ENCODE measurements around the gene TNFSF13. TPM values are rescaled to one million over a fixed set of nuclear protein-coding genes. Genes with fewer than 3 reads are reported as not detected.

TNFSF13 gene
- total RNA-seq, 2 donors from 2014 or later: 2.9 to 3.1 TPM

GRCh38 chr17:7538891-7539545 is 19.5 kb upstream of the TNFSF13 start:
- Mint-ChIP-seq H3K27ac (no peak overlapping the region), H3K27me3 (no peaks in the 10 kb centered on the region), H3K4me1 (peaks cover 7% of the 10 kb centered on the region), H3K4me3 (no peak overlapping the region), H3K36me3 (ENCODE audit: low read depth) (no peaks in the 10 kb centered on the region)
- DNase-seq (no peak), ATAC-seq (no peak)
- no peaks in the 10 kb centered on the region for H3K9me3 ChIP-seq (ENCODE audit: control insufficient read depth, low read length, poor library complexity, severe bottlenecking)

DNA sequence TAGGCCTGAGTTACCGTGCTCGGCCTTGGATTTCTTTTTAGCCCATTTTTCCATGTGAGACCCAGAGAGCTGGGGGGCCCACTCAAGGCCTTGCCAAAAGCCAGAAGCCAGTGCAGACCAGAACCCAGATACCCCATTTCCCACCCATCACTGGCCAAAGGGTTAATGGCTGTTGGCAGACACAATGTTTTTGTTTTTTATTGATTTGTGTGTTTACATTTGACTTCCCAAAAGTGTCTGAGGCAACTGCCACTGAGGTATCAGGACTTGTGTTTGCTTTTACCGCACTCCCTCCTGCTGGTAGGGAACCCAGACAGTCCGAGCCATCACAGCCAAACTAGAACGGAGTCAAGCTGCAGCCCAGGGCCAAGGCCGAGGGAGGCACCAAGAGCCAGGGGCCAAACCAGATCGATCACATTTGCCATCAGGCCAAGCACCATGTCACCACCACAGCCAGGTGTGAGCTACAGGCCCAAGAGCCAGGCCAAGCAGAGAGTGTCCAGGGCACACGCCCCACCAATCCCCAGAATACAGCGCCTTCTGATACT is 17.4 kb upstream of the TNFSF13 start:
- no peaks in the 10 kb centered on the region for H3K9me3 ChIP-seq (ENCODE audit: control insufficient read depth, low read length, poor library complexity, severe bottlenecking)
- Mint-ChIP-seq H3K27me3 (no peaks in the 10 kb centered on the region), H3K4me1 (peaks cover 7% of the 10 kb centered on the region), H3K4me3 (no peak overlapping the region), H3K27ac (no peak overlapping the region), H3K36me3 (ENCODE audit: low read depth) (no peaks in the 10 kb centered on the region)
- DNase-seq (no peak), ATAC-seq (no peak)

DNA sequence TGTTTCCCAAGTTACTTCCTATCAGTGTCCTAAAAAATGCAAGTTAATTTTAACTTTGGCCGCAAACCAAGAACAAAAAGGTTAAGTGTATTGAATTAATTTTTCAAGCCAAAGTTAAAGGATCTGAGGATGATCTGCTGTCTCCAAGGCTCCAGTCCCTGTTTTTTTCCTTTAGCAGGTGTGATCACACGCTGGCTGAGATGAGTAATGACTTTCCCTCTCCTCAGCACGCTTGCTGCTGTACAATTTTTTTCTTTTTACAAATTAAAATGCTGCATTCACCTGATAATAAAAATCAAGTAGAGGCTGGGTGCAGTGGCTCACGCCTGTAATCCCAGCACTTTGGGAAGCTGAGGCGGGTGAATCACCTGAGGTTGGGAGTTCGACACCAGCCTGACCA is 13.6 kb upstream of the TNFSF13 start:
- DNase-seq: no peak
- no peak for ATAC-seq
- no peaks in the 10 kb centered on the region for H3K27me3 Mint-ChIP-seq
- no peaks in the 10 kb centered on the region for H3K9me3 ChIP-seq (ENCODE audit: control insufficient read depth, low read length, poor library complexity, severe bottlenecking)
- H3K36me3 Mint-ChIP-seq (ENCODE audit: low read depth): peaks cover 2% of the 10 kb centered on the region
- no peak overlapping the region for H3K4me3 Mint-ChIP-seq
- no peak overlapping the region for H3K27ac Mint-ChIP-seq
- H3K4me1 Mint-ChIP-seq: peaks cover 24% of the 10 kb centered on the region

- H3K4me1 Mint-ChIP-seq: peaks cover 51% of the 10 kb centered on the region
These were observed 9.8 kb upstream of the TNFSF13 start, which contains the start of gene TNFSF12 for GRCh38 chr17:7548585-7549400. TSS of gene TNFSF12 (plus strand) at chr17:7549058. CDS start at chr17:7549154, 96 bp downstream.

GRCh38 chr17:7549401-7550055 is 9.0 kb upstream of the TNFSF13 start:
- no peaks in the 10 kb centered on the region for H3K9me3 ChIP-seq (ENCODE audit: control insufficient read depth, low read length, poor library complexity, severe bottlenecking)
- H3K27me3 Mint-ChIP-seq: no peaks in the 10 kb centered on the region
- peaks cover 7% of the 10 kb centered on the region for H3K36me3 Mint-ChIP-seq (ENCODE audit: low read depth)
- H3K4me1 Mint-ChIP-seq: peaks cover 55% of the 10 kb centered on the region
- H3K27ac Mint-ChIP-seq: peak overlapping the region; percentile 94
- ATAC-seq (peak; percentile 62), DNase-seq (peak in 2 of 3 donors; percentile 22 to 23)
- H3K4me3 Mint-ChIP-seq: peak overlapping the region; percentile 98

More at GRCh38 chr17:7548585-7549400, 9.8 kb upstream of the TNFSF13 start, which contains the start of gene TNFSF12:
- H3K9me3 ChIP-seq (ENCODE audit: control insufficient read depth, low read length, poor library complexity, severe bottlenecking): no peaks in the 10 kb centered on the region
- DNase-seq: peak in 2 of 3 donors; percentile 45 to 50
- Mint-ChIP-seq H3K27me3 (no peaks in the 10 kb centered on the region), H3K36me3 (ENCODE audit: low read depth) (peaks cover 7% of the 10 kb centered on the region), H3K4me3 (peak within 1 kb of the TSS; percentile 98), H3K27ac (peak within 1 kb of the TSS; percentile 94)
- peak; percentile 51 for ATAC-seq

- Mint-ChIP-seq H3K27me3 (no peaks in the 10 kb centered on the region), H3K4me3 (no peak overlapping the region), H3K36me3 (ENCODE audit: low read depth) (peaks cover 7% of the 10 kb centered on the region), H3K4me1 (peaks cover 60% of the 10 kb centered on the region), H3K27ac (peak overlapping the region; percentile 94)
- DNase-seq (no peak), ATAC-seq (no peak)
- no peaks in the 10 kb centered on the region for H3K9me3 ChIP-seq (ENCODE audit: control insufficient read depth, low read length, poor library complexity, severe bottlenecking)
These were observed 8.2 kb upstream of the TNFSF13 start for GRCh38 chr17:7550344-7550743.

GRCh38 chr17:7551396-7551795 is 7.2 kb upstream of the TNFSF13 start:
- peaks cover 7% of the 10 kb centered on the region for H3K36me3 Mint-ChIP-seq (ENCODE audit: low read depth)
- no peaks in the 10 kb centered on the region for H3K9me3 ChIP-seq (ENCODE audit: control insufficient read depth, low read length, poor library complexity, severe bottlenecking)
- H3K27me3 Mint-ChIP-seq: no peaks in the 10 kb centered on the region
- peak overlapping the region; percentile 94 for H3K27ac Mint-ChIP-seq
- peaks cover 64% of the 10 kb centered on the region for H3K4me1 Mint-ChIP-seq
- no peak for ATAC-seq
- no peak for DNase-seq
- H3K4me3 Mint-ChIP-seq: peak overlapping the region; percentile 83

- no peaks in the 10 kb centered on the region for H3K9me3 ChIP-seq (ENCODE audit: control insufficient read depth, low read length, poor library complexity, severe bottlenecking)
- Mint-ChIP-seq H3K27me3 (no peaks in the 10 kb centered on the region), H3K27ac (peak overlapping the region; percentile 94), H3K4me1 (peaks cover 64% of the 10 kb centered on the region), H3K36me3 (ENCODE audit: low read depth) (peaks cover 7% of the 10 kb centered on the region), H3K4me3 (peak overlapping the region; percentile 93)
- DNase-seq (peak in 1 of 3 donors; percentile 27), ATAC-seq (peak; percentile 73)
These were observed 5.9 kb upstream of the TNFSF13 start for GRCh38 chr17:7552621-7553051.

DNA sequence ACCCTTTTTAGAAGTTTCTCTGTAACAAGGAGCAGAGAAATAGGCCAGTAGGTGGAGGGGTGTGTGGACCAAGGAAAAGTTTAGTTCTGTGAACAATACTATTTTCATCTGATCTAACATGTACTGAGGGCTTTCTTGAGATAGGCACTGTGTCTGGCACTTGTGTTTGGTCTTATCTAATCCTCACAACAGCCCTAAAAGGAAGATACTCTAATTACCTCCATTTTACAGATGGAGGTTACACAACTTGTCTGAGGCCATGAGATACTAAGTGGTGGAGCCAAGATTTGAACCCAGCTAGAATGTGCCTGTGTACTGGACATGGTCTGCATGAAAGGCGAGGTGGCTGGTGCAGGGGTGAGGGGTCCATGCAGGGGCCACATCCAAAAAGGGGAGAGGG is 5.2 kb upstream of the TNFSF13 start:
- peak overlapping the region; percentile 93 for H3K4me3 Mint-ChIP-seq
- no peaks in the 10 kb centered on the region for H3K9me3 ChIP-seq (ENCODE audit: control insufficient read depth, low read length, poor library complexity, severe bottlenecking)
- no peaks in the 10 kb centered on the region for H3K27me3 Mint-ChIP-seq
- H3K4me1 Mint-ChIP-seq: peaks cover 60% of the 10 kb centered on the region
- no peak for ATAC-seq
- H3K27ac Mint-ChIP-seq: peak overlapping the region; percentile 94
- peaks cover 7% of the 10 kb centered on the region for H3K36me3 Mint-ChIP-seq (ENCODE audit: low read depth)
- DNase-seq: no peak

DNA sequence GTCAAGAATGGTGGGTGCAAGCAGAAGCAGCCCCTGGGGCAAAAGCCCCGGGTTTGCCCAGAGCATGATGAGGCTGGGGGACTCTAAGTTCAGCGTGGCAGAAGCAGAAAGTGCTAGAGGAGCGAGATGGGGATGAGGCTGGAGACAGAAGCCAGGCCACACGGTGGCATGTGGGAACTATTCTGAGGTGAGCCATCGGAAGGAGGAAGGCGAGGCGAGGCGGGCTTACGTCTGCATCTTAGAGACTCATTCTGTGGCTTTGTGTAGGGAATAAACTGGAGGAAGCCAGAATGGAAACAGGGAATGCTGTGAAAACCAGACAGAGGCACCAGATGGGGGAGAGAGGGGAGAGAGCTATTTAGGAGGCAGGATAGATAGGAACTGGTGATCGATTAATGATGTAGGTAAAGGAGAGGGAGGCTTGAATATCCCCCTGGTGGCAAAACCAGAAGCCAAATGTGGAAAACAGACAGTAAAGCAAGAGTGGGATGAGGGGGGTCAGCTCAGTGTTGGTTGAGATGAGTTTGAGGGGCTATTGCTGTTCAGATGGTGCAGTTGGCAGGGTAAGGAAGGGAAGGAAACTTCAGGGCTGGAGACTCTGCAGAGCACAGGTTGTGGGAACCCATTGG is 3.1 kb upstream of the TNFSF13 start:
- ATAC-seq: no peak
- H3K9me3 ChIP-seq (ENCODE audit: control insufficient read depth, low read length, poor library complexity, severe bottlenecking): no peaks in the 10 kb centered on the region
- Mint-ChIP-seq H3K4me3 (peak overlapping the region; percentile 12), H3K4me1 (peaks cover 54% of the 10 kb centered on the region), H3K36me3 (ENCODE audit: low read depth) (peaks cover 5% of the 10 kb centered on the region), H3K27me3 (no peaks in the 10 kb centered on the region), H3K27ac (peak overlapping the region; percentile 94)
- DNase-seq: no peak

DNA sequence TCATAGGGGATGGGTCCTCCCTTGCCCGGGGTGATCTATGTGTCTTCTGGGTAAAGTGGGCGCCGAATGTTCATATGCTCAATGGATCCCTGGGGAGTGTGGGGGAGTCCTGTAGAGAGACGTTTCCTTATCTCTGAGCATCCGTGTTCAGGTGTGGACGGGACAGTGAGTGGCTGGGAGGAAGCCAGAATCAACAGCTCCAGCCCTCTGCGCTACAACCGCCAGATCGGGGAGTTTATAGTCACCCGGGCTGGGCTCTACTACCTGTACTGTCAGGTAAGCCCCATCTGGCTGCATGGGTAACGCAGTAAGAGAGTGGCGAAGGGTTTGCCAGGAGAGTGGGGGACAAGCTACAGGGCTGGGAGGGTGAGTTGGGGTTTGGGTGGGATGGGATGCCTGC is 1.9 kb upstream of the TNFSF13 start:
- no peaks in the 10 kb centered on the region for H3K27me3 Mint-ChIP-seq
- peaks cover 55% of the 10 kb centered on the region for H3K4me1 Mint-ChIP-seq
- DNase-seq (no peak), ATAC-seq (no peak)
- no peak overlapping the region for H3K4me3 Mint-ChIP-seq
- no peaks in the 10 kb centered on the region for H3K9me3 ChIP-seq (ENCODE audit: control insufficient read depth, low read length, poor library complexity, severe bottlenecking)
- H3K36me3 Mint-ChIP-seq (ENCODE audit: low read depth): peaks cover 2% of the 10 kb centered on the region
- H3K27ac Mint-ChIP-seq: no peak overlapping the region

- Mint-ChIP-seq H3K27ac (no peak overlapping the region), H3K4me3 (no peak overlapping the region)
These were observed 1.3 kb upstream of the TNFSF13 start for GRCh38 chr17:7557147-7557764.

More at GRCh38 chr17:7557147-7557764, 1.3 kb upstream of the TNFSF13 start:
- DNase-seq (no peak), ATAC-seq (no peak)
- Mint-ChIP-seq H3K27me3 (no peaks in the 10 kb centered on the region), H3K4me1 (peaks cover 52% of the 10 kb centered on the region), H3K36me3 (ENCODE audit: low read depth) (peaks cover 2% of the 10 kb centered on the region)
- H3K9me3 ChIP-seq (ENCODE audit: control insufficient read depth, low read length, poor library complexity, severe bottlenecking): no peaks in the 10 kb centered on the region
